HG03060 (cell line): ENCODE measurements around the gene OSM.

ENCODE experiments used
- ATAC-seq: cut with Tn5 transposase; IDR thresholded peaks from one replicate; pipeline ENCODE4 v1.9.1; 2021; ENCODE audit warnings: low read depth, moderate number of reproducible peaks; ENCODE audit not compliant: unreplicated experiment

The OSM gene

GRCh38 chr22:30265823-30266444, 717 bp downstream of the OSM start:
- no peak for ATAC-seq

GRCh38 chr22:30265131-30265720, 1.4 kb downstream of the OSM start:
- ATAC-seq = no peak

- ATAC-seq = no peak
Measured at GRCh38 chr22:30263883-30264282, 2.8 kb downstream of the OSM start.

- ATAC-seq = no peak
Measured at GRCh38 chr22:30262917-30263741, 3.5 kb downstream of the OSM start.

GRCh38 chr22:30262112-30262511, 4.5 kb downstream of the OSM start:
- ATAC-seq = no peak

- no peak for ATAC-seq
Measured at GRCh38 chr22:30261134-30261533, 5.5 kb downstream of the OSM start.

GRCh38 chr22:30260682-30261081, 6.0 kb downstream of the OSM start:
- no peak for ATAC-seq

GRCh38 chr22:30260276-30260675, 6.4 kb downstream of the OSM start:
- ATAC-seq = no peak

GRCh38 chr22:30254314-30254713, 12.3 kb downstream of the OSM start:
- no peak for ATAC-seq

GRCh38 chr22:30253205-30253852, 13.3 kb downstream of the OSM start:
- no peak for ATAC-seq

GRCh38 chr22:30252411-30253204, 14.0 kb downstream of the OSM start:
- no peak for ATAC-seq

- ATAC-seq = no peak
Measured at GRCh38 chr22:30251711-30252110, 14.9 kb downstream of the OSM start.

GRCh38 chr22:30250661-30251267, 15.9 kb downstream of the OSM start:
- ATAC-seq = no peak

GRCh38 chr22:30250039-30250565, 16.5 kb downstream of the OSM start:
- no peak for ATAC-seq

GRCh38 chr22:30249049-30250038, 17.3 kb downstream of the OSM start:
- ATAC-seq = no peak

- ATAC-seq = no peak
Measured at GRCh38 chr22:30248484-30248883, 18.2 kb downstream of the OSM start.

- ATAC-seq = no peak
Measured at GRCh38 chr22:30247974-30248373, 18.7 kb downstream of the OSM start.

GRCh38 chr22:30247561-30247960, 19.1 kb downstream of the OSM start:
- no peak for ATAC-seq
